Measurements from ENCODE around the gene UBE2V1.
"Not testable (repeated sequence)": the region's sequence is repeated elsewhere in the genome, so short reads cannot be mapped to it uniquely, and the experiment has no call there.

Gene UBE2V1

DNA sequence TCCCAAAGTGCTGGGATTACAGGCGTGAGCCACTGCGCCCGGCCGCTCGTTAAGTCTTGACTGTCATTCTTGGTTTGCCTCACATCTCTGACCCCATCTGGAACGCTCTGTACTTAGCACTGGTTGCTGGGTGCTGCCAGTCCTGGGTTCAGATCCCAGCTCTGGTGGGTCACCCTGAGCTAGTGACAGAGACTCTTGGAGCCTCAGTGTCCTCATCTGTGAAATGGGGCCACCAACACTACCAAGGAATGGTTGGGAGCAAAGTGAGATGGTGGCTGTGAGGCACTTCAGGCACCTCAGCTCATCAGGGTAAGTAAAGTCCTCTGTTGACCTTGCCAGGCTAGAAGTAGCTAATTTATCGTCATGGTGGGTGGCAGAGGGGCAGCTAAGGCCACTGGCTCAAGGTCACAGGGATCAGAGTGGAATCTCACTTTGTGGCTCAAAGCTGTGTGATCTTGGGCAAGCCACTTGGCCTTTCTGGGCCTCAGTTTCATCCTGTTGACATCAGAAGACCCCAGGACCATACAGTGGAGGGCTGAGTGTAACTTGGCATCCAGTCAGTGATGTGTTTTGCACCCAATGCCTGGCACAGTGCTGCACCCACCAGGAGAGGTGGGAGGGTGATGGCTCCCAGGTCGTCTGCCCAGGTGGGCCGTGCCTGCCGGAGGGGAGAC, 46.7 kb downstream of the UBE2V1 start:
- H3K4me3 ChIP-seq (ENCODE audit: low read depth, low read length) = no peak overlapping the region

- H3K4me3 ChIP-seq (ENCODE audit: low read depth, low read length) = no peak overlapping the region
Observed at GRCh38 chr20:50065325-50065615, 47.7 kb downstream of the UBE2V1 start.

DNA sequence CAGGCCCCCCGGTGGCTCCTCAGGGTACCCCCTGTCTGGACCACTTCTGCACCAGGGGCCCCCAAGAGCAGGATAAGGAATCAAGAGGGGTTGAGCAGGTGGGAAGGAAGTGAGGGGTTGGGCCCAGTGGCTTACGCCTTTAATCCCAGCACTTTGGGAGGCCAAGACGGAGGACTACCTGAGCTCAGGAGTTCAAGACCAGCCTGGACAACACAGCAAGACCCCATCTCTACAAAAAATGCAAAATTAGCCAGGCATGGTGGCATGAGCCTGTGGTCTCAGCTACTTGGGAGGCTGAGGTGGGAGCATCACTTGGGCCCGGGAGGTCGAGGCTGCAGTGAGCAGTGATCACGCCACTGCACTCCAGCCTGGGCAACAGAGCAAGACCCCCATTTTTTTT, 49.2 kb downstream of the UBE2V1 start:
- not testable (repeated sequence) for H3K4me3 ChIP-seq (ENCODE audit: low read depth, low read length)

DNA sequence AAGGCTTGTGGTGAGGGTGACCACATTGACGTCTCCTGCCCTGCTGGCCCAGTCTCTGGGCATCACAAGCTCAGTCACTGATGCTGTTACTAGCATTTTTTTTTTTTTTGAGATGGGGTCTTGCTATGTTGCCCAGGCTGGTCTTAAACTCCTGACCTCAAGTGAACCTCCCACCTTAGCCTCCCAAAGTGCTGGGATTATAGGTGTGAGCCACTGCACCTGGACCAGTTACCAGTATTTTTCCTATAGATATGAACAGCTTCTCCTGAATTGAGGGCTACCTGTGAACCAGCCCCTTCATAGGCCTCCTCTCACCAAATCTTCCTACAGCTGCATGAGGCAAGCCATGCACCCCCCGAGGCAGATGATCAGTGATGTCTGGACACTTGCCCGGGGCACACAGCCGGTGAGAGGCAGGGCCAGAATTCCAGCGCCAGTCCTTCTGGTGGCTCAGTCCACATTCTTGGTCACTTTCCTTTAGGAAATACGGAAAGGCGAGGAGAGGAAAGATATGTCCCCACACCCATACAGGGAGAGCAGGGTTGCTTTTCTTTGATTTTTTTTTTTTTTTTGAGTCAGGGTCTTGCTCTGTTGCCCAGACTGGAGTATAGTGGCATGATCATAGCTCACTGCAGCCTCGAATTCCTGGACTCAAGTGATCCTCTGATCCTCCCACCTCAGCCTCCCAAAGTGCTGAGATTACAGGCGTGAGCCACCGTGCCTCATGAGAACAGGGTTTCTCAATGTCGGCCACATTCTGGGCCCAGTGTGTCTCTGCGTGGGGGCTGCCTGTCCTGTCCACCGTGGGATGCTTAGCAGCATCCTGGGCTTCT, 50.7 kb downstream of the UBE2V1 start:
- H3K4me3 ChIP-seq (ENCODE audit: low read depth, low read length) = no peak overlapping the region

DNA sequence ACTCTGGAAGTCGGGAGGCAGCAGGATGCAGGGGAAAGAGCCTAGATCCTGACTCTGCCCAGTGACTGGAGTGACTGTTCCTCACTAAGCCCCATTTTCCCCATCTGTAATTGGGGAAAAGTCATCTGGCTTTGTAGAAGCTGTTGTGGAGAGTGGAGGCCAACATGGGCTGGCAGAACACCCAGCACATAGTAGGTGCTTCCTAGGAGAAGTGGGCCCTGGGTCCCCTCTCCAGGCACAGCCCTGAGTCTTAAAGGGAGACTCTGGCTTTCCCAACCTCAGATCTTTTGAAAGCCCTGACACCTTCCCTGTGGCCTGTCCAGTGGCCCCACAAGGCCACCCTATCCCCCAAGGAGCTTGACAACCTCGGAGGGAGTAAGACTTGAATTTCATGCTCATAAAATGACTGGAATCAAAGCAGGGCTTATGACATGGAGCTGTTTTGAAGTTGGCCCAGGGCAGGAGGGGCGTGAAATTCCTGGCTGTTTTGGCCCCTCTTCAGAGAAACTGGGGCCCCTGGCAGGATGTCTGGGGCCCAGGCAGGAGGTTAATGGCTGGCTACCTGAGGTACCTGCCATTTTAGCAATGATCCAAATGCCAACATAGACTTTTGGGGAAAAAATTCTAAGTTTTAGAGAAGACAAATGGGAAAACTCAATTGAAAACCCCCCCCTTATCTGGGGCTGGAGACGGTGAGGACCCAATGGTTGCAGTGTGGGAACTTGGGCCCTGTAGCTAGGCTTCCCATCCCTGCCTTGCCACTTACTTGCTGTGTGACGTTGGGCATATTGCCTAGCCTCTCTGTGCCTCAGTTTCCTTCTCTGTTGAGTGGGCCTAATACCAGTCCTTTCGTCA, 51.6 kb downstream of the UBE2V1 start:
- H3K4me3 ChIP-seq (ENCODE audit: low read depth, low read length) = no peak overlapping the region

- H3K4me3 ChIP-seq (ENCODE audit: low read depth, low read length) = no peak overlapping the region
Observed at GRCh38 chr20:50058662-50059402, 54.1 kb downstream of the UBE2V1 start.

DNA sequence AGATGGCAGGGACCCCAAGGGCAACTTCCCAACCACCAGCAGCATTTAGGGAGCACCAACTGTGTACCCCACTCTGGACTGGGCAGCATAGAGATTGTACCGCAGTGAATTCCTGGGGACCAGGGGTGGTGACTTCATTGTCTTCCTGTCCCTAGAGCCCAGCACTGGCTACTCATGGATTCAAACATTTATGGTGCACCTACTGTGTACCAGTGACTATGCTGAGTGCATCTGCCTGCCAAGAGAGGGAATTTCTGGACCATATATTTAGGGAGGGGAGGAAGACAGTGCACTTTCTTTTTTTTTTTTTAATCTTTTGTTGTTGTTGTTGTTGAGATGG, 55.3 kb downstream of the UBE2V1 start:
- no peak overlapping the region for H3K4me3 ChIP-seq (ENCODE audit: low read depth, low read length)

DNA sequence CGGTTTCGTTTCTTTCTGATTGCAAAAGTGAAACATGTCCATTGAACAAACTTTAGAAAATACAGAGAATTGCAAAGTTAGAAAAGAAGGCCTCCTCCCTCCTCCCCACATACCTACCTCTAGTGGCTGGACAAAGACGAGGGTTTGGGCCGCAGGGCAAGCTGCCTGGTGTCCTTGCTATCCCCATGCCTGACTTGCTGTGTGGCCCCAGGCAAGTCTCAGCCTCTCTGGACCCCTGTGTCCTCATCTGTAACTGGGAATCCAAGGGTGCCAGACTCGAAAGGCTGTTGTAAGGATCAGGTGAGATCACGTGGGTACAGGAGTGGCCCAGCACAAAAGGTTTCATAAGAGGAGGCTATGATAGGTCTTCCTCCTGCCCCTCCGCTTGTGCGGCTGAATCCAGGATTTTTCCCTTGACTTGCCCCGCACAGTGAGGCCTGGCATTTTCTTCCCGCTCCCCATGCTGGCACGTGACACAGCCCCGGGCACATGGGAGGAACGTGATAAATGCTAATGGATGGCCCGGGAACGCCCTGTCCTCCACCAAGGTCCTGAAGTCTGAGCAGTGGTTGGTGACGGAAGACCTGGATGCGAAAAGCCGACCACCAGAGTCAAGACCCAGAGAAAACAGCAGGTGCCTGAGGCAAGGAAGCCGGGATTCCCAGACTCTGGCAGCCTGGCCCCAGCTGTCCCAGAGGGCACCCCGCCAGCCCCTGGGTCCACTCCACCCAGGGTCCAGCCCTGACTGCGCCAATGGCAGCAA, 55.8 kb downstream of the UBE2V1 start:
- H3K4me3 ChIP-seq (ENCODE audit: low read depth, low read length) = no peak overlapping the region

DNA sequence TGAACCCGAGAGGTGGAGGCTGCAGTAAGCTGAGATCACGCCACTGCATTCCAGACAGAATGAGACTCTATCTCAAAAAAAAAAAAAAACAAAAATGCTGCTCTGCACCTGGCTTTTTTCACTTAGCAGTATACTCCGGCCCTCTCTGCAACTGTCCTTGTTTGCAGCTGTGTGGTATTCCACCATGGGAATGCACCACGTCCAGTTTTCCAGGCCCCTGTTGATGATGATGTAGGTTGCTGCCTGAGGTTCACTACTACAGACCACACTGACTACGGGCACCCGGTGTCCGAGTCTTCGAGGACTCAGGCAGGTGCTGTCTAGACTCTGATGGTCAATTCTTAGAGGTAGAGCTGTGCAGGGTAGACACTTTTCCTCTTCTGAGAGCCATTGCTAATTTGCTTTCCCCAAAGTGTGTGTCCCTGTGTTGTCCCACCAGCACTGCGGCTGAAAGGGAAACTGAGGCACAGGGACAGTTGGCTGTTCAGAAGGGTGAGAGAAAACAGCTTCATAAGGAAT, 56.5 kb downstream of the UBE2V1 start:
- H3K4me3 ChIP-seq (ENCODE audit: low read depth, low read length) = no peak overlapping the region

GRCh38 chr20:50055524-50056083, 57.3 kb downstream of the UBE2V1 start:
- H3K4me3 ChIP-seq (ENCODE audit: low read depth, low read length) = no peak overlapping the region

- no peak overlapping the region for H3K4me3 ChIP-seq (ENCODE audit: low read depth, low read length)
Observed at GRCh38 chr20:50054626-50055511, 58.1 kb downstream of the UBE2V1 start.

GRCh38 chr20:50054231-50054547, 58.8 kb downstream of the UBE2V1 start:
- H3K4me3 ChIP-seq (ENCODE audit: low read depth, low read length) = no peak overlapping the region

GRCh38 chr20:50053362-50054230, 59.4 kb downstream of the UBE2V1 start:
- H3K4me3 ChIP-seq (ENCODE audit: low read depth, low read length) = no peak overlapping the region

DNA sequence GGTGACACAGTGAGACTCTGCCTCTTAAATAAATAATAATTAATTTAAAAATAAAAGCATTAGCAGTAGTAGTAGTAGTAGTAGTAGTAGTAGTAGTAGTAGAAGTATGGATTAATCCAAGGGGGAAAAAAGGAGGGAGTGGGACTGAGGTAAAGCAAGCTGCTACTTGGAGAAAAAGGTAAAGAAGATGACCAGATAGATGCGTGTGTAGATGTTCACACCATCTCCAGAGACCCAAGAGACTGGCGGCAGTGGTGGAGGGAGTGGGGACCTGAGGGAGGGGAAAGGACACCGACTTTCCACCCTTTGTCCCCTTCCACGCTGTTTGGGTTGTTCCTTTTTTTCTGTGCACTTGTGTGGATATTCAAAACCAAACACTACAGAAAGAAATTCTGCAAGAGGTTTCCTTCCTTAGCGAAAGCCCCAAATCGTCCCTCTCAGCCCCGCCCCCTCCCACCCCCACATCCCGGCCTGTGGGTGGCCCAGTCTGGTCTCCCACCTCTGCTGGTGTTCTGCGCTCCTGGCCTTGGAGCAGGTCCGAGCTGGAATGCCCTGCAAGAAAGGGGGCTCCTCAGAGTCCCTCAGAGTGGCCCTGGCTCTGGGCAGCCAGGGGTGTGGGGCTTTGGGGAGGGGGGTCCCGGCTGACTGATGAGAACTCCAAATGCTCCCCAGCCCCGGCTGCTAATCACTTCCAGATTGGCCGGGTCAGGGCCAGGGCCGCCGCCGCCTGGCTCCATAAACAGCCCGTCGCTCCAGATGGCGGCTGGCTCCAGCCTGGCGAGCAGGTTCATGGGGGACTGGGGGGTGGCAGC, 60.2 kb downstream of the UBE2V1 start:
- H3K4me3 ChIP-seq (ENCODE audit: low read depth, low read length) = no peak overlapping the region

DNA sequence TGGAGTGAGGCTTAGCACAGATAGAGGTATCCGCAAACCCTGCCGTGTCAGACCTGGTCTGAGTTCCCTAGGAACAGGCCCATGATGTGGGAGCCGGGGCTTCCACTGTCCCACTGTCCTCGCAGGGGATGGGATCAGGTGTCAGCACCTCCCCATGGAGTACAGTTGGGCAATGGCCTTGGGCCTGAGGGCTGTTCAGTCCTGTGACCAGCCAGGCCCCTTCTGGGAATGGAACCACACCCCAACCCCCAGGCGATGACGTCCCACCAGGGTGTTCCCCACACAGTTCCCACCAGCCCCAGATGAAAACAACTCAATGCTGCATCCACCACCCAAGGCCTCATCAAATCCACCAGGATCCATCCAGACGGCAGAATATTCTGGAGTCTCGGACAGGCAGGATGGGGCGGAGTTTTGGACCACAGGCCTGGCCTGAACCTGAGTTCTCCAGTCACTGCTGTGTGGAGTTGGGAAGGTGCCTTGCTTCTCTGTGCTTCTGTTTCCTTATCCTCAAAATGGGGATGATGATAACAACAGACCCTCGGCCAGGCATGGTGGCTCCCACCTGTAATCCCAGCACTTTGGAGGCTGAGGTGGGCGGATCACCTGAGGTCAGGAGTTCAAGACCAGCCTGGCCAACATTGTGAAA, 62.2 kb downstream of the UBE2V1 start:
- no peak overlapping the region for H3K4me3 ChIP-seq (ENCODE audit: low read depth, low read length)

GRCh38 chr20:50050214-50050613, 62.7 kb downstream of the UBE2V1 start:
- no peak overlapping the region for H3K4me3 ChIP-seq (ENCODE audit: low read depth, low read length)

Data from iPS-11a (cell line).